GM19324 (cell line): ENCODE results near the gene MTA2.
"Not testable (repeated sequence)": the region's sequence is repeated elsewhere in the genome, so short reads cannot be mapped to it uniquely, and the experiment has no call there.

ENCODE experiments used
- ATAC-seq: cut with Tn5 transposase; IDR thresholded peaks from one replicate; pipeline ENCODE4 v1.9.1; 2021; ENCODE audit warnings: mild to moderate bottlenecking, moderate library complexity; ENCODE audit not compliant: unreplicated experiment, low FRiP score

MTA2 gene

GRCh38 chr11:62601372-62602140 is at the start of gene MTA2:
TSS of gene MTA2 (minus strand) at chr11:62601865. CDS start at chr11:62601450, 415 bp downstream.
- ATAC-seq = peak; percentile 76

- ATAC-seq = not testable (repeated sequence)
These were observed 48.6 kb upstream of the MTA2 start for GRCh38 chr11:62650283-62650682.

- ATAC-seq = no peak
These were observed 47.8 kb upstream of the MTA2 start for GRCh38 chr11:62649486-62649885.

GRCh38 chr11:62648967-62649364 is 47.3 kb upstream of the MTA2 start:
- no peak for ATAC-seq

DNA sequence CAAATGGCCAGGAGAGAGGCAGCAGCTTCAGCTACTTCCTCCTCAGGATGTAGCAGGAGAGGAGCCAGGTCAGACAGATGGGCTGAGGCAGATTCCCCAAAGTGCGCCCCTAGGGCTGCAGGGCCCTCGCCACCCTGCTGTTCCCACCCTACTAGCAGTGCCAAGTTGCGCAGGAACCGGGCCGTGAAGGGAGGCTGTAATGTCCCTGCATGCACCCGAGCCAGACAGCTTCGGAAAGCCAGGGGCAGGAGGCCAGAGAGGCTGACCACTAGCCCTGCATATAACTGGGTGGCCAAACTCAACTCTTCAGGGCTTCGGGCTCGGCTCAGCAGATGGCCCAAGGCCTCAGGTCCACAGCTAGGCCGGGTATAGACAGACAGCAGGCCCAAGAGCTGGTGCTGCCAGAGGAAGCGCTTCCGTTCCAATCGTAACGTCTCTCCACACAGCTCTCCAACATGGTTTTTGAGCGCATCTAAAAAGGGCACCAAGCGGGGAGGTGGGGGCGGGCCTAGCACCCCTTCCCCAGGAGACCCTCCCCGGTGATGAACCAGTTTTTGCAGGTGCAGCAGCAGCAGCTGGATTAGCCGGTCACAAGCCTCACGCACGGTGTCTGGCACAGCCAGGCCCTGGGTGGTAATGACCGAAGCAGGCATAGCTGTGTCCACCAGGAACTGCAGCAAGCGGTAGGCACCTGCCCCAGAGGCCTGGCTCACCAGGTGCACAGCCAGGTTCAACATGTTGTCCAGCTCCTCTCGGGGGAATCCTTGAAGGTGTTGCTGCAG is 46.7 kb upstream of the MTA2 start:
- no peak for ATAC-seq

DNA sequence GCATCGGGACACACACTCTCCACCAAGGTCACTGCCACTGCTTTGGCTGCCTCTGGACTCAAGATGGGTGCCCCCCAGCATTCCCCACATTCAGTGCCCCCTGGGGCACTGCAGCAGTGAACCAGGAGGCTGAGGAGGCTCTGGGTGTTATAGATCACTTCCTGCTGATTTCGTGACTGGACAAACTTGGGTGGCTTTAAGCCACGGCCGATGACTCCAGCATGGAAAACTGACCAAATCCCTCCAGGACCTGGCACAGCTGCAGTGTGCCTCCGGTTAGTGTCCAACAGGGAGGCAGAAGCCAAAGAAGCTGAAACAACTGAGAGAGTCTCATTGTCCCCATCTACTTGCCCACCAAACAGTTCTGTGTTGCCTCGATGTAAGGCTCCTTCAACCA is 45.9 kb upstream of the MTA2 start:
- no peak for ATAC-seq

GRCh38 chr11:62646825-62647608 is 45.4 kb upstream of the MTA2 start:
- no peak for ATAC-seq

DNA sequence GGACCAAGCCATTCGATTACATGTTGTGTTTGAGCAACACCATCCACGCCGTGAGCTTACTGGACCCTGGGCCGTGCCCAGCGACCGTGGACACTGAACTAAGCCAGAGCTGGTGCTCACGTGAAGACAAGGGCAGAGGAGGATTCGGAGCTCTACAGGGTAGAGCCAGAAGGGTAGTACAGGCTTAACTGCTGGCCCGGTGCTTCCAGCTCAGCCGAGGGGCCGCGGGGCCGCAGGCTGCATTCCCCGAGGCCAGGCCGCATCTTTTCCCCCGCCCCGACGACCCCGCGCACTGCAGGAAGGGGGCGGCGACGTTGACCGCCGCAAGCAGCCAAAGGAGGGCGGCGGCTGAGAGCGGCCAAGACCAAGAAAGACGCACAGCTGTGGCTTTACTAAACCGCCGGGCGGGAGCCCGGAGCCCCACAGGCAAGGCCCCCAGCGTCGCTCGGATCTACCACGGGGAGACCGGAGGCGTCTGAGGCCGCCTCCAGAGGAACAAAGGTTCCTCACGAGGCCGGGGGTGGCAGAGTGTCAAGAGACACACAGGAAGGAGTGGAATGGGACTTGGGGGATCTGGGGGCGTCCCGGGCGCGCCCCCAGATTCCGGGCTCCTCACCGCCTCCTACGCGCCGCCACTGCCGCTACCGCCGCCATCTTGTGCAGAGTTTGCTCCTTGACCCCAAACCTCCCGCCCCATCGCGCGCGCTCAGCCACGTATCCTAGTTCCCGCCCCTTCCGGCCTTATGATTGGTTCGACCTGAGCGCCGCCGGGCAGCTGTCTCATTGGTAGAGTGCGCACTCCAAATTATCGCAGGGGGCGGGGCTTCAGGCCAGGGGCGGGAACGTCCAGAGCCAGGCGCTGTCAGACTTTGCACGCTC is 44.5 kb upstream of the MTA2 start, which contains the start of gene GANAB:
GANAB (minus strand) TSS at position 668 of the 879 bp plus-strand sequence; CDS start at position 654, 14 bp downstream.
- peak; percentile 95 for ATAC-seq

DNA sequence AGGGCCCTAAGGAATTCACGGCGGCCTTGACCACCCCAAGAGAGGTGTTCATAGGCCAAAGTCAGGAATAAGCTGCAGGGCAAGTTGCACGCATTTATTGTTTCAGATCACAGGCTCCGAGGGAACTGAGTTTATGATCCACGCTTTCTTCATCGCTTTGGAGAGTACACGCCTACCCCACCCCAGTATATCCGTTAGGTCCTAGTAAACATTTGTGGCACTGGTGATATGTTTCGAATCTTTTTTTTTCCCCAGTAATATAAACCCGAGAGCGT is 43.9 kb upstream of the MTA2 start:
- ATAC-seq = no peak

DNA sequence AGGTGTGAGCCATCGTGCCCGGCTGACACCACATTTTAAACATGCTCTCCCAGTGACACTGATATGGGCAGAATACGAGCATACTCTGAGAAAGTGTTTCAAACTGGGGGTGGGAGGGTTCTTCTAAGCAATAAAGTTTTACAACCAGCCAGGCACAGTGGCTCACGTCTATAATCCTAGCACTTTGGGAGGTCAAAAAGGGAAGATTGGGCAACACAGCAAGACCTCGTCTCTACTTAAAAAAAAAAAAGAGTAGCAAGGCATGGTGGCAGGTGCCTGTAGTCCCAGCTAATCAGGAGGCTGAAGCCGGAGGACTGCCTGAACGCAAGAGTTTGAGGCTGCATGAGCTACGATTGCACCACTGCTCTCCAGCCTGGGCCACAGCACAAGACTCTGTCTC is 42.6 kb upstream of the MTA2 start:
- ATAC-seq = no peak

DNA sequence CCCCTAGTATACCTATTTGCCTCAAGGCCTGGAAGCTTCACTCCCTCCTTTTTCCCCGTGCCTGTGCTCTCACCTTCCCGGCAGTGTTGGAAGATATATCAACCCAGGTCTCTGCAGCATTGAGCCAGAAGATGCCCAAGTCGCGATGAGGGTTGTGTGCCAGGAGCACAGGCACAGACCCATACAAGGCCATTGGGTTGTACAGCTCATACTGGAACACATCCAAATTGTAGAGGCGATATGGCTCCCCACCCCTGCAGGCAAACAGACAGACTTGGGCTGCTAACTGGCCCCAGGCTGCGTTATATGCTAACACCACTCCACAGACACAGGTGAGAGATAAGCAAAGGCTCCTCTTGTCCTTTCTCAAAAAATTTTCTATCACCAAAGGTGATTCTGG is 30.8 kb upstream of the MTA2 start:
- ATAC-seq = no peak

GRCh38 chr11:62627713-62628112 is 26.0 kb upstream of the MTA2 start:
- no peak for ATAC-seq

DNA sequence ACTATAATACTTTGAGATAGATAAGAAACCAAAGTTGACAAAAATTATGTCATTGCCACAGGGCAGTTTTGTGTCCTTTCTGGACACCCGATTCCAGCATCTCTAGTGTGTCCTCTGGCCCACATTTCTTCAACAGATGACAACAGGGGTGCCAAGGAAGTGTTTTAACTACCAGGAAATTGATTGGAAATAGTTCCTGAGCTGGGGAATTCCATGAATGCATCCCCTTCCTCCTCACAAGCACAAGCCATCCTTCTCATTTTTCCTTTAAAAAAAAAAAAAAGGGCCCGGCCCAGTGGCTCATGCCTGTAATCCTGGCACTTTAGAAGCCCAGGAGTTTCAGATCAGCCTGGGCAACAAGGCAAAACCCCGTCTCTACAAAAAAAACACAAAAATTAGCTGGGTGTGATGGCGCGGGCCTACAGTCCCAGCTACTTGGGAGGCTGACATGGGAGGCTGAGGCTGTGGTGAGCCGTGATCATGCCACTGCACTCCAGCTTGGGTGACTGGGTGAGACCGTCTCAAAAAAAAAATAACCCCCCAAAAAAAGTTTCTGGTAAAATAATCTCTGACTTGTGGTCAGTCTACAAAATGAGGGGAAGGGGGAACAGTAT is 20.9 kb upstream of the MTA2 start:
- ATAC-seq = no peak

GRCh38 chr11:62621567-62622470 is 20.2 kb upstream of the MTA2 start, which contains the start of gene B3GAT3:
TSS of gene B3GAT3 (minus strand) at chr11:62621986. CDS start at chr11:62621947, 39 bp downstream.
- ATAC-seq = peak; percentile 95

DNA sequence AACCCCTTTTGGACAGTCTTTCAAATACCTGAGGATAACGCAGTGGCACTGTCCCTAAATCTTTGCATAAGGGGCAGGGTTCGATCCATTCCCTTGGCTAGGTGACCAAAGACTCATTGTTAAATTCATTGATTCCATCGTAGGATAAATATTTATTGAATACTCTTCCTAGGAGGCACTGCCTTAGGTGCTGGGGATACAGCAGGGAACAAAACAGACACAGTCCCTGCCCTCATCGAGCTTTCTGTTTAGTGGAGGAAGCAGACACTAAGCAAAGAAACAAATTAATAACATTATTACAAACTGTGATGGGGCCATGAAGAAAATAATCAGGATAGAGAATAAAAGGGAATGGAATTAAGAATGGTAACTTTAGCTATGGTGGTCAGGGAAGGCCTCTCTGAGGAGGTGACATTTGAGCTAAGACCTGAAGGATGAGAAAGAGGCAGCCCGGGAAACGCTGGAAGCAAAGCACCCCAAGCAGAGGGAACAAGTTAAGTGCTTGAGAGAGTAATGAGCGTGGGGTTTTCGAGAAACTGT is 19.4 kb upstream of the MTA2 start:
- no peak for ATAC-seq

DNA sequence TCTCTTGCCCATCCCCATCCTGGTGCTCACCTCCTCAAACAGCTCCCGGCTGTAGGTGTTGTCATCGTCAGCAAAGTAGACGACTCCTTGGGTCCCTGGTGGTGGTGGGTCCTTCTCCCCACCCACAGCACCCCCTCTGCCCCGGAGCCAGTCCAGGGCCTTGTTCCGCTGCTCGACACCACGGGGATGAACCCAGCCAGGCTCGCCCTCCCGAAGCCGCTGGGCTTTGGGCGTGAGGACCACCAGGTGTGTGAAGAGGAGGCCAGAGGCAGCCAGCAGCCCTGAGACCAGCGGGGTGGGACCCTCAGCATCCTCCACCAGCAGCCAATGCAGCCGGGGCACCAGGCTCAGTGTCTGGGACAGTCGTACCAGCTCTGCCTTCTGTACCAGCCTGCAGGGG is 15.3 kb upstream of the MTA2 start:
- ATAC-seq = not testable (repeated sequence)

DNA sequence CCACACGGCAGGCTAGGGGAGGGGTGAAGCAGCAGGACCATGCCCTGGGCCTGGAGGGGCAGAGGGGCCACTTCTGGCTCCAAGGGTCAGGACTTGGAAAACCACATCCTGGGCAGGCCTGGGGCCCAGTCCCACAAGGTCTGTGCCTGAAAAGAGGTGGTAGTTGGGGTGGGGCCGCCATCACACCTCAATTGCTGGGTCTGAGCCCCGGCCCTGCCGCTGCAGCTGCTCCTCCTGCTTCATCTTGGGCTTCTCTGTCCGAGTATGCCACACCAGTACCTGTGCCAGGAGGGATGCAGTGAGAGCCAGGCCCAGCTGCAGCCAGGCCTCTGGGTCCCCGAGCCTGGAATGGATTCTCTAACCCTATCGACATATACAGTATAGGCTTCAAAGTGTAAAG is 13.9 kb upstream of the MTA2 start:
- no peak for ATAC-seq

- ATAC-seq = no peak
These were observed 12.6 kb upstream of the MTA2 start for GRCh38 chr11:62614275-62614674.
